ENCODE results near the gene CELSR1. TPM values are rescaled to one million over a fixed set of nuclear protein-coding genes. Genes with fewer than 3 reads are reported as not detected.

Gene CELSR1
- total and polyA plus RNA-seq, 7 donors: 0.23 to 5.0 (median 0.82) TPM

DNA sequence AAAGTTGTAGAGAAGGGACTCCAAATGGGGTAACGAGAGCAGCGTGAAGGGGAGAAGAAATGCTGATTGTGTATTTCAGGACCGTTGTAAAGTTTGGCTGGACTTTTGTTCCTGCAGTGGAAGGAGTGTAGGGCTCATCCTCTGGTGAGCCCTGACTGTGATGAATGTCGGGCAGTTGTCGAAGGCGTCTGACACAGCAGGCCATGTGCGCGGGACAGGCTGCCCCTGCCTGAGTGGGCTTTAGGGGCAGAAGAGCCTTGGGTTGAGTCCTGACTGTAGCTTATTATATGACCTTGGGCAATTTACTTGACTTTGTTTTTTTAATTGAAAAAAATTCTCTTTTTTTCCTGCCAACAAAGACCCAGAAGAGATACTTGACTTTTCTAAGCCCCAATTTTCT is 198.8 kb downstream of the CELSR1 start:
- Histone ChIP-seq H3K27ac (no peak overlapping the region), H3K4me3 (no peak overlapping the region), H3K4me1 (peaks cover 0 to 22% (median 16%) of the 10 kb centered on the region in 4 donors), H3K36me3 (peaks cover 20 to 60% (median 25%) of the 10 kb centered on the region in 4 donors), H3K9me3 (no peaks in the 10 kb centered on the region), H3K27me3 (no peaks in the 10 kb centered on the region)
- TF ChIP-seq POLR2AphosphoS5 (IDR thresholded peaks at IDR 0.05): no peak
- TF ChIP-seq, protein P1, sequence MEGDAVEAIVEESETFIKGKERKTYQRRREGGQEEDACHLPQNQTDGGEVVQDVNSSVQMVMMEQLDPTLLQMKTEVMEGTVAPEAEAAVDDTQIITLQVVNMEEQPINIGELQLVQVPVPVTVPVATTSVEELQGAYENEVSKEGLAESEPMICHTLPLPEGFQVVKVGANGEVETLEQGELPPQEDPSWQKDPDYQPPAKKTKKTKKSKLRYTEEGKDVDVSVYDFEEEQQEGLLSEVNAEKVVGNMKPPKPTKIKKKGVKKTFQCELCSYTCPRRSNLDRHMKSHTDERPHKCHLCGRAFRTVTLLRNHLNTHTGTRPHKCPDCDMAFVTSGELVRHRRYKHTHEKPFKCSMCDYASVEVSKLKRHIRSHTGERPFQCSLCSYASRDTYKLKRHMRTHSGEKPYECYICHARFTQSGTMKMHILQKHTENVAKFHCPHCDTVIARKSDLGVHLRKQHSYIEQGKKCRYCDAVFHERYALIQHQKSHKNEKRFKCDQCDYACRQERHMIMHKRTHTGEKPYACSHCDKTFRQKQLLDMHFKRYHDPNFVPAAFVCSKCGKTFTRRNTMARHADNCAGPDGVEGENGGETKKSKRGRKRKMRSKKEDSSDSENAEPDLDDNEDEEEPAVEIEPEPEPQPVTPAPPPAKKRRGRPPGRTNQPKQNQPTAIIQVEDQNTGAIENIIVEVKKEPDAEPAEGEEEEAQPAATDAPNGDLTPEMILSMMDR (IDR thresholded peaks at IDR 0.05): no peak
- TF ChIP-seq POLR2A (IDR thresholded peaks at IDR 0.05): no peak
- TF ChIP-seq EP300 (IDR thresholded peaks at IDR 0.05): no peak
- DNase-seq: no peak
- intact Hi-C loops (cut with DNase I): no loop called here
- WGBS, 2 donors: 93 to 97% methylated on average over 8 of the region's 8 CpGs

DNA sequence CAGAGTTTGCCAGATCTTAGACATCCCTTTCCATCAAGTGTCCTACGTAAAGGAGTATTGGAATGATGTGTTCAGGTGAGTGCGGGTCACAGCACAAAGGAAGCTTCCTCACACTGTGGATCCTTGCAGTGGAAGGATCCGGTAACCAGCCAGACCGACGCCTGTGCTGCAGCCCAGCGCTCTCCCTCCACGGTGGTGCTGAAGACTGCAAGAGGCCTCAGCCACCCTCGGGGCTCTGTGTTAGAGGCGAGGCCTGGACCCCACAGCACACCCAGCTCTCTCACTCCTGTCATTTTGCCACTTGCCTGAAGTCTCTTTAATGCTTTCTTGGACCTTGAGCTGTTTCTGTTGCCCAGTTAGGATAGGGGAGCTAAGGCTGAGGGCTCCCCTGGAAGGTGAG is 199.6 kb downstream of the CELSR1 start:
- Histone ChIP-seq H3K36me3 (peaks cover 20 to 53% (median 24%) of the 10 kb centered on the region in 4 donors), H3K4me3 (no peak overlapping the region), H3K27me3 (no peaks in the 10 kb centered on the region), H3K4me1 (peaks cover 0 to 22% (median 16%) of the 10 kb centered on the region in 4 donors), H3K9me3 (no peaks in the 10 kb centered on the region), H3K27ac (no peak overlapping the region)
- DNase-seq: no peak
- intact Hi-C loops (cut with DNase I): no loop called here
- TF ChIP-seq POLR2A (IDR thresholded peaks at IDR 0.05): no peak
- TF ChIP-seq POLR2AphosphoS5 (IDR thresholded peaks at IDR 0.05): no peak
- 91 to 95% methylated on average over 9 of the region's 9 CpGs for WGBS, 2 donors

DNA sequence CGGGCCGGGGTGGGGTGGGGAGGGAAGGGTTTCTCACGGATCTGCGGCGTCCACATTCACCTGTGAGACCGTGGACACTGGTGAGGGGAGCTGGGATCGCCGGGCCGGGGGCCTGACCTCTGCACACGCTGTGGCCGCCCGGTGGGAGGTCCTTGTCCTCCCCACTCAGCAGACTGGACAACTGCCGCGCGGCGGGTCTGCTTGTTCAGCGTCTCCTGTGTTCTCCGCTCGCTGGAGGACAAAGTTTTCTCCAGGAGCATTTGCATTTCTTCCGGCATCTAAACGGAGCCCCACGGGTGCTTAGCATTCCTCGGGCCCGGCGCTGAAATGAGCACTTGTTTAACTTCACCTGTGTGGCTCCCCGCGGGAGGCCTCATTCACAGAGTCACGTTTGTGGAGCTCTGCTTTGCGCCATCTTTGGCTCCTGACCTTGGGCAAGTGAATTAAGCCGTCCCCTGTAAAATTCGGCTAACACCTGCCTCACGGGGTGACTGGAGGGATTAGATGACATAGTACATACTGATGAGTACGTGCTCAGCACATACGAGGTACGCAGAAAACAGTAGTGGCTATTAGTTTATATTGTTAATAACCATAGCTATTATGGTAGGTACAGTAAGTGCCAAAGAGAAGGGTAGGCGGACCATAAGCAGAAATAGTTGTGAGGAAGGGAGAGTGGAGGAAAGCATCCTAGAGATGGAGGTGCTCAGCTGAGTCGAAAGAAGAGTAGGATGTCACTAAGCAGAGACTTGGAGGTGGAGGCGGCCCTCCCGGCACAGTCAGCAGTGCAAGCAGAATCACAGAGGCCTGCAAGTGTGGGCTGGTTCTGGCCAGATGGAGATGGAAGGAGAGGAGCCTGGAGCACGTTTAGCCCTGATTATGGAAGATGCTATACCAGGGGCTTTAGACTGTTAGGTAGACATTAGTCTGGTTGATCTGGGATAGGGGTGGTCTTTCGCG is 201.0 kb downstream of the CELSR1 start:
- Histone ChIP-seq H3K27me3 (no peaks in the 10 kb centered on the region), H3K36me3 (peaks cover 13 to 38% (median 18%) of the 10 kb centered on the region in 4 donors), H3K4me3 (peak overlapping the region; percentile 89 to 99 (median 94)), H3K9me3 (no peaks in the 10 kb centered on the region), H3K27ac (peak overlapping the region; percentile 87 to 92 (median 90)), H3K4me1 (peaks cover 0 to 22% (median 16%) of the 10 kb centered on the region in 4 donors)
- WGBS, 2 donors: 7 to 14% methylated on average over 42 of the region's 42 CpGs
- intact Hi-C loops (cut with DNase I): no loop called here
- TF ChIP-seq, protein P1 (IDR thresholded peaks at IDR 0.05): no peak
- TF ChIP-seq POLR2AphosphoS5 (IDR thresholded peaks at IDR 0.05): no peak
- TF ChIP-seq EP300 (IDR thresholded peaks at IDR 0.05): no peak
- TF ChIP-seq POLR2A (IDR thresholded peaks at IDR 0.05): no peak
- no peak for DNase-seq

DNA sequence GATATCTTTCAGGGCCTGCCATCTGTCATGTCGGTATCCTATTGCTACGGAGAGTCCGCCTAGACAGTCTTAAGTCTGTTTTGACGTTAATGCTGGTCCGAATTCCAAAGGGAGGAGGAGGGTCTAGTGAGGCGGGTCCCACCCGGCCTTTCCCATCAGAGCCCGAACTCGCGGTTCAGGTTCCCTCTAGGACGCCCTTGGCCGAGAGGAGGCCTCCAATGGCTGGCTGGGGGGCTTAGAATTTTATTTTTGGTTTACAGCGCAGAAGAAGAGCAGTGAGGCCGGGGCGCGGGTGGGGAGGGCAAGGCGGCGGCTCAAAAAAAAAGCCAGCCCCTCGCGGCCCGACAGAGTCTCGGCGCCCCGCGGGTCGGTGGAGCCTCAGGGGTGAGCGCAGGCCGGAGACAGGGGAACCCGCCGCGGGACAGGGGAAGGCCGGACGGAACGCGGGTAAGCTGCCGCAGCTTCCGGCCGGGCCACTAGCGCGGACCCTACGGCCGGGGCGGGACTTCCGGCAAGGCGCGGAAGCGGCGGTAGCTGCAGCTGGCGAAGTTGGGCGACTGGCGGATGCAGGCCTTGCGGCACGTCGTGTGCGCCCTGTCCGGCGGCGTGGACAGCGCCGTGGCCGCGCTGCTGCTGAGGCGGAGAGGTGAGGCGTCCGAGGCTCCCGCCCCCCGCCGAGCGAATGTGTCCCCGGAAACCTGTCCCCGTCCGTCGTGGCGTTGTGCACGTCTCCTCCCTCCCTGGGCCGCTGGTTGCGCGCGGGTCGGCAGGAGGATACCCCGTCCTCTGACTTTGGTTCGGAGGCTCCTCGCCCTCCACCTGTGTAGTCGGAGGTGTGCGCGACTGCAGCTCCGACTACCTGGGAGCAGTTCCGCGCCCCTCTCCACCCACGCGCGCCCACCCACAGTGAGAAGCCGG is 202.0 kb downstream of the CELSR1 start, which contains the start of gene TRMU:
TRMU (plus strand) TSS at position 514 of the 918 bp plus-strand sequence; CDS start at position 565, 51 bp downstream.
- H3K4me1 ChIP-seq: peaks cover 0 to 22% (median 16%) of the 10 kb centered on the region in 4 donors
- intact Hi-C loops (cut with DNase I): no loop called here
- H3K9me3 ChIP-seq: no peaks in the 10 kb centered on the region
- DNase-seq: peak; percentile 91
- WGBS, 2 donors: 1 to 3% methylated on average over 93 of the region's 93 CpGs
- peak within 1 kb of the TSS; percentile 89 to 99 (median 94) for H3K4me3 ChIP-seq
- TF ChIP-seq, protein P1 (IDR thresholded peaks at IDR 0.05): no peak
- TF ChIP-seq POLR2A (IDR thresholded peaks at IDR 0.05) (peak in 1 of 2 donors; percentile 33), EP300 (IDR thresholded peaks at IDR 0.05) (no peak), POLR2AphosphoS5 (IDR thresholded peaks at IDR 0.05) (peak; percentile 54 to 89 (median 70))
- peaks cover 13 to 29% (median 18%) of the 10 kb centered on the region in 4 donors for H3K36me3 ChIP-seq
- no peaks in the 10 kb centered on the region for H3K27me3 ChIP-seq
- peak within 1 kb of the TSS; percentile 87 to 92 (median 90) for H3K27ac ChIP-seq

Data from sigmoid colon (tissue), 7 donors.